Neural progenitor cell (in vitro differentiated cells): ENCODE measurements around the gene NFATC1.

Experiments
- CTCF ChIP-seq: fragments of 200-600 bp; sonication (generic); IDR thresholded peaks from 2 replicates; pipeline ENCODE4 v1.5.1; 2017; ENCODE audit warnings: antibody characterized with exemption, mild to moderate bottlenecking
- EZH2phosphoT487 ChIP-seq: fragments of 200-600 bp; sonication (generic); IDR thresholded peaks from 2 replicates; pipeline ENCODE4 v1.6.1; 2017; ENCODE audit warnings: antibody characterized with exemption

- TF ChIP-seq CTCF (no peak), EZH2phosphoT487 (no peak)
These were observed 132.1 kb downstream of the NFATC1 start for GRCh38 chr18:79527656-79528315.
